GM21447 (cell line): ENCODE measurements around the gene TOPORS.
"Not testable (repeated sequence)": the region's sequence is repeated elsewhere in the genome, so short reads cannot be mapped to it uniquely, and the experiment has no call there.

ENCODE experiments used
- ATAC-seq: cut with Tn5 transposase; IDR thresholded peaks from one replicate; pipeline ENCODE4 v1.9.1; 2021; ENCODE audit not compliant: unreplicated experiment

TOPORS gene

DNA sequence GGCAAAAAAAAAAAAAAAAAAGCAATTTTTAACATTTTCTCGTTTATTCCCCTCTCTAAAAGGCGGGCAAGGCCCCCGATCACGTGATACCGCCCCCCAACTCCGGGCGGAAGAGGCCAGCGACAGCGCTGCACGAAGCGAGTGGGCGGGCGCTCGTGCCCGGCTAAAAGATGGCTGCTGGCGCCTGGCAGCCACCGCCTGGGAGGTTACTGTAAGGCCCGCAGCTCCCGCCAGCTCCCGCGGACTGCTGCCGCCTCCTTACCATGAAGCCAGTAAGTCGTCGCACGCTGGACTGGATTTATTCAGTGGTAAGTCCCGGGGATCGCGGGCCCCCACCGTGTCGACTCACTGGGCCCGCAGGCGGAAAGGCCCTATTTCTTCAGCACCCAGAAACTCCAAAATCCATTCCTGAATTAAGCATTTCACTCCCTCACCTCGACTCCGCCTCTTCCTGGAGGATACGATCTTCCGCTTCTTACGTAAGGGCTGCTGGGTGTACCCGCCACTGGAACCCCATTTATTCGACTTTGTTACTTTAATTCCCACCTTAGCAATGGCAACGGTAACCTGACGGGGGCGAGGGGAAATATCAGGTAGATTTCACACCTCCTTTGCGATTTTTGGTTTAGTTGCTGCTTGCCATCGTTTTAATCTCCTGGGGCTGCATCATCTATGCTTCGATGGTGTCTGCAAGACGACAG lies at the start of gene TOPORS, which contains the start of gene SMIM27:
Gene TOPORS, minus strand, starts transcription at position 415 of the 701 bp plus-strand sequence. Its CDS starts 150 bp downstream, at position 265.
Gene SMIM27, plus strand, starts transcription at position 156 of the 701 bp plus-strand sequence. Its CDS starts 108 bp downstream, at position 264.
- peak; percentile 65 for ATAC-seq

DNA sequence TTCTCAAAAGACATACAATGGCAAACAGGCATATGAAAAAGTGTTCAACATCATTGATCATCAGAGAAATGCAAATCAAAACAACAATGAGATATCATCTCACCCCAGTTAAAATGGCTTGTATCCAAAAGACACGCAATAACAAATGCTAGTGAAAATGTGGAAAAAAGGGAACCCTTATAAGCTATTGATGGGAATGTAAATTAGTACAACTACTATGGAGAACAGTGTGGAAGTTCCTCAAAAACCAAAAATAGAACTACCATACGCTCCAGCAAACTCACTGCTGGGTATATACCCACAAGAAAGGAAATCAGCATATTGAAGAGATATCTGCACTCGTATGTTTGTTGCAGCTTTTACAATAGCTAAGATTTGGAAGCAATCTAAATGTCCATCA lies 46.6 kb upstream of the TOPORS start:
- ATAC-seq: not testable (repeated sequence)

DNA sequence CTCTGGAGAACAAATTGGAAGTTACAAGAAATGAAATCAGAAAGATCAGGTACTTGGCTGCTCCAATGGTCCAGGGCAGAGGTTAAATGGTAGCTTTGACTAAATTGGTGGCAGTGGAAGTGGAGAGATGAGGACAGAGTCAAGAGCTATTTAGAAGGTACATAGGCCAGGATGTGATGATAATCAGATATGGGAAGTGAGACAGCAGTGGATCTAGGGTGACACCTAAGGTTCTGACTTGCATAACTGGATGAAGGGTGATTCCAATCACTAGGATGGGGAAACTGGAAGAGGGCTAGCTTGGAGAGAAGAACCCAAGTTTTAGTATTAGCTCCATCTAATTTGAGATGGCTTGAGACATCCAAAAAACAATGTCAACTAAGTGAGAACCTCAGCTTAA lies 44.5 kb upstream of the TOPORS start:
- ATAC-seq: no peak

GRCh38 chr9:32596096-32596865 lies 43.9 kb upstream of the TOPORS start:
- no peak for ATAC-seq

DNA sequence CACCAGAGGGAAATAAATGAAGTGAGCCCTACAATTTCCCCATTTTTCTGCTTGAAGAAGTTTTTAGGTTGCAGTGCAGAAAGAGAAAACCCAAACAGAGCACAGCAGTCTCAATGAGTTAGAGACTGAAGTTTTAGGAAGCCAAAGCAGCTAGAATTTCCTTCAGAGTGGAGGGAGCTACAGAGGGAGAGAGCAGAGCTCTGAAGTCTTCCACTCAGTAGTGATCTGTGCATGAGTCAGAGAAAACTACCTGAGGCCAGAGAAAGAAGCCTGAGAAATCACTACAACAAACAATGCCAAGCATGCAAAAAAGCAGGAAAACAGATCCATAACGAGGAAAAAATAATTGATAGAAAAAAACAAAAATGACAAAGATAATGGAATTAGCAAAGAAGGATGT lies 38.5 kb upstream of the TOPORS start:
- no peak for ATAC-seq

DNA sequence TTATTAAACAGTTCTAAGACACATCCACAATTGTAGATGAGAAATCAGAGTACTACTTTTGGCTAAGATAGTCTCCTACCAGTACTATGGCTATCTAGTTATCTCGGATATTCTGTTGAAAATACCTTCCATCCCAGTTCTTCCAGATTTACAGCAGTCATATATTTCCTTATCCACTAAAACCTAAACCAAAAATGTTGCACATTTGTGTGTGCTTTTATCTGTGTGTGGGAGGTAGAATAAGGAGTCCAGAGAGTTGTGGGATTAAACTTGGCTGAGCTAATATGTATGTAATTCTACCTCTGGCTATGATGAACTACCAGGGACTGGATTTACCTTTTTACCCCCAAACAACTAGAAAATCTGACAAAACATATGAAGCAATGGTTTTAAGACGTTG lies 38.1 kb upstream of the TOPORS start:
- no peak for ATAC-seq

DNA sequence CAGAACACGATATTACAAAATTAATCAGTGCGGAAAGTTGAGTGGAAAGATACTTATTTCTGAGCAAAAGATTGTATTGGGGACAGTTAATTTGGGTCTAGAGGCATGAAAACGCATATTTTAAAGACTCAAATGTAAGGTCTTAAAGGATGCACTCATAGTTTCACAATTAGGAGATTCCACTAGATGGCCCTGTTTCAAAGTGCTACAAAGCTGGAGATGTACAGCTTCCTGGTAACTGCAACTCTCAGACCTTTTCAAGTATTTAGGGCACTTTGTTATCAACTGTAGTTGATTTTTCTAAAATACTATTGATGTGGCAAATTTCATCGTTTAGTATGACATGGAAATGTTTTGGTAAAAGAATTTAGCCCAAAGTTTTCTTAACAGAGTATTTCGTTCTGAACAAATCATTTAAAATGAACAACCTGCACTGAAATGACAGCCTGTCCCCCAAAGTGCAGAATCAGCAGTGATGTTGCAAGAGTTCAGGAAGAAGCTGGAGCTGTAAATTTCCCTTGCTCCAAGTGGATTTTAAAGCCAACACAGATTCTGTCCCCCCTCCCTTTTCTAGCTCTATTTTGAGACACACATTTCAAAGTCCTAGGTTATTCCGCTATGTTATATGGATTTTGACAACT lies 36.8 kb upstream of the TOPORS start:
- ATAC-seq: no peak

- no peak for ATAC-seq
These were observed 35.5 kb upstream of the TOPORS start for GRCh38 chr9:32587901-32588300.

- no peak for ATAC-seq
These were observed 32.4 kb upstream of the TOPORS start for GRCh38 chr9:32584784-32585183.

- ATAC-seq: no peak
These were observed 29.2 kb upstream of the TOPORS start for GRCh38 chr9:32581512-32582143.

- ATAC-seq: no peak
These were observed 28.4 kb upstream of the TOPORS start for GRCh38 chr9:32580631-32581300.

DNA sequence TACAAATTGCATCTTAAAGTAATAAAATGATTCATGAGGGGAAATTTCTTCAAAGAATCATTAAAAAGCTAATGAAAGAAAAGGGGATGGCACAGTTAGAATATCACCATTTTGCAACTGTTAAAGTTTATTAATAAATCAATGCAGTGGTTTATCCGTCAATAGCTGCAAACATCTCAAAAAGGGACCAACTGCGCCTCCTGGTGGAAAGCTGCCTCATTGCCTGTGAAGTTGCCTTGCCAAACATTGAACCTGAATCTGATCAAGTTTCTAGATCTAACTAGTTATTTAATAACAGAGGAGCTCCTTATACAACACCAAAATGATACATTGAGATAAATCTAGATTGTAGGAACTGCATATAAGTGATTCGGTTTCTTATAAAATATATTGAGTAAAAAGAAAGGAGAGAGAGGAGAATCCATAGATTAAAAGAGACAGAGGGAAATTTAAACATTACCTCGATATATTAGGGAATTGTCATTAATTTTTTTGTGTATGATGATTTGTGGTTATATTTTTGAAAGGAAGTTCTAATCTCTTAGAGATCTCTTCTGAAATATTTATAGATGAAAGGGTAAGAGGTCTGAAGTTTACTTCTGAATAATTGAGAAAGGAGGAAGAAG lies 27.4 kb upstream of the TOPORS start:
- no peak for ATAC-seq

- no peak for ATAC-seq
These were observed 26.6 kb upstream of the TOPORS start for GRCh38 chr9:32578976-32579375.

- no peak for ATAC-seq
These were observed 24.9 kb upstream of the TOPORS start for GRCh38 chr9:32577316-32577715.

DNA sequence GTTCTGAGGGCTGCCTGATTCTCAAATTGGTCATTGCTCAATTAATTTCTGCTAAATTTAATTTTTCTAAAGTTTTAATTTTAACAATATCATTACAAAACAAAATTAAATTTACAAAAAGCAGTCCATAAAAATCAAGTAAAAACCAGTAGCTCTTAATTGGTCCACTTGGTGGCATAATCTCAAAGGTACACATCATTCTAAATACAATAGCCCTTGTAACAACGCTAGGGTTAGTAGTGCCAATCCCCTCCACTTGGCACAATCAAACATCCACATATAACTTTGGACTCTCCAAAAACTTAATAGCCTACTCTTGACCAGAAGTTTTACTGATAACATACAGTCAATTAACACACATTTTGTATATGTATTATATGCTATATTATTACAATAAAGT lies 22.5 kb upstream of the TOPORS start:
- ATAC-seq: no peak

- no peak for ATAC-seq
These were observed 21.4 kb upstream of the TOPORS start for GRCh38 chr9:32573821-32574220.

DNA sequence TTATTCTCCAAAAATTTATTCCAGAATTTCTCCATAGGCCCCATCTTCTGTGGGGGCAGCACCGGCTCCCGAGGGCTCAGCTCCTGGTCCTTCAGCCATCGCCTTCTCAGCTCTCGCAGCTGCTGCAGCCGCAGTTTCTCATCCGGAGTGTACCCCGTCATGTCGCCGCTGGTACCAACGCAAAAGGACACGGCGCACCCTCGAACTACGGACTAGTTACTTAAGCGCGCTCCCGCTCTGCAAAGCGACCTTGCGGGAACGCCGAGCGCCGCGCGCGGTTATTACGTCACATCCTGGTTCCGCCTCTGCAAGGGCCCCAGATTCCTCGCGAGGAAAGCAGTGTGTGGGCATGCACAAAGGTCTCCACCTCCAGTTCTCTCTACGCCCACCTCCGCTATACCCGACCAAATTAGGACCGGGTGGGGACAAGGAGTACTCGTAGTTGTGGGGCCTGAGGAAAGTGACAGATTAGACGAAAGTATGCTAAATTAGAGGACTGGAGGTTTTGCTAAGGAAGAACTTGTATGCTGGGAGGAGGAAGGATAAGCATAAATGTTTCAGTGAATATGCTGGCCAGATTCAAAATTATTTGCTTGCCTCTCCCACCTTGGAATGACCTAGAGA lies 20.6 kb upstream of the TOPORS start, which contains the start of gene NDUFB6:
Gene NDUFB6, minus strand, starts transcription at position 260 of the 624 bp plus-strand sequence. Its CDS starts 99 bp downstream, at position 161.
- peak; percentile 77 for ATAC-seq

GRCh38 chr9:32571969-32572899 lies 19.8 kb upstream of the TOPORS start:
- ATAC-seq: peak; percentile 94

DNA sequence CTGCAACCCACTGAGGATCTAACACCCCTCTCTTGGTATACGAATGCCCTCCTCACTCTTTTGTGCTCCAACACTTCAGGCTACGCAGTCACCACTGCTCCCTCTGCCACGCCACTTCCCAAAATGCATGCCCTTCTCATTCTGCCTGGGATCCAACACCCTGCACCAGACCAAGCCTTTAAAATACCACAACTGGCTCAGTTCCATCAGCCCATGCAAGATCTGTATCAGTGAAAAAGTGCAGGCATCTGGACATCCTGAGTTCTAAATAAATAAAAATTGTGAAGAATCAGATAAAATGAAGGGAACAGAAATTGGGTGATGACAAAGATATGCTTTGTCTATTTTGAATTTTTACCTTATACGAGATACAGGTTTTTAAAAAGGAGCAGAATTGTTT lies 17.9 kb upstream of the TOPORS start:
- no peak for ATAC-seq
